ENCODE results near the gene CRTC3. TPM values are rescaled to one million over a fixed set of nuclear protein-coding genes. Genes with fewer than 3 reads are reported as not detected.

Gene CRTC3
- polyA plus RNA-seq, 3 donors from 2014 or later, result 10.9 to 35.3 (median 11.0) TPM

DNA sequence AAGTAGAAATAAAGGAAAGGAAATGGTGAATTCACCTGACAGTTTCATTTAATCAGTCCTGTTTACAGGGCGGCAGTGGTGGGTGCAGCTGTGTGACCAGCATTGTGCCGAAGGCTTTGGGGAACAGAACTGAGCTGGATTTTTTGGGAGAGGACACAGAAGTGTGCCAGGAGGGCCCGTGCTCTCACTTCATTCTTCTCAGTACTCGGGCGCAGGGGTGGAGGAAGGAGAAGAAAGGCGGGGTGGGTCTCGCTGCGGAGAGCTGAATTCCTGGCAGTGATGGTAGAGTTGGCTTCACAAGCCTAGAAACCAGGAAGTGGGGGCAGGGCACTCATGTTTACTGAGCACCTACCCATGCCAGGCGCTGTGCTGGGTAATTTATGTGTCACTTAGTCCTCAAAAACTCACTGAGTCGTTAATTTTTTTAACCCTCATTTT, 64.6 kb downstream of the CRTC3 start:
- H3K27me3 Mint-ChIP-seq (ENCODE audit: low read depth in 3 of 3), result peaks cover 0 to 4% (median 3%) of the 10 kb centered on the region in 3 donors
- peak overlapping the region; percentile 89 to 99 (median 98) for H3K27ac Mint-ChIP-seq
- peaks cover 3 to 7% (median 4%) of the 10 kb centered on the region in 3 donors for H3K36me3 Mint-ChIP-seq
- DNase-seq, result peak; percentile 60 to 68 (median 65)
- peak overlapping the region; percentile 83 to 95 (median 88) for H3K4me3 Mint-ChIP-seq
- no peaks in the 10 kb centered on the region for H3K9me3 Mint-ChIP-seq
- peaks cover 59 to 71% of the 10 kb centered on the region in 2 donors for H3K4me1 Mint-ChIP-seq

DNA sequence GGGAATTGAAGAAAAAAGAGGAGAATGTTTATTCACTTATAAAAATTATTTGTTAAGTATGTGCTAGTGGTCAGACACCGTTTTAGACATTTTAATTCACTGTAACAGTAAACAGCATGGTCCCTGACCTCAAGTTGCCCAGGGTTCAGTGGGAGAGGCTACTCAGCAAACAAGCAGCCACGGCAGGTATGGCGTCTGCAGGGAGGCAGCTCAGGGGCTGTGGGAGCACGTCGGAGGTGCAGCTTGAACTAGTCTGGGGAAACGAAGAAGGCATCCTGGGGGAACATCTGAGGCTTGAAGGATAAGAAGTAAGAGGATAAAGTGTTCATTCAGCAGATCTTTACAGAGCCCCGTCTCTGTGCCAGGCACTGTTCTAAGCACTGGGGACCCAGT, 66.0 kb downstream of the CRTC3 start:
- H3K27ac Mint-ChIP-seq, result peak overlapping the region; percentile 20 to 96 (median 88)
- H3K27me3 Mint-ChIP-seq (ENCODE audit: low read depth in 3 of 3), result peaks cover 0 to 4% (median 3%) of the 10 kb centered on the region in 3 donors
- no peaks in the 10 kb centered on the region for H3K9me3 Mint-ChIP-seq

DNA sequence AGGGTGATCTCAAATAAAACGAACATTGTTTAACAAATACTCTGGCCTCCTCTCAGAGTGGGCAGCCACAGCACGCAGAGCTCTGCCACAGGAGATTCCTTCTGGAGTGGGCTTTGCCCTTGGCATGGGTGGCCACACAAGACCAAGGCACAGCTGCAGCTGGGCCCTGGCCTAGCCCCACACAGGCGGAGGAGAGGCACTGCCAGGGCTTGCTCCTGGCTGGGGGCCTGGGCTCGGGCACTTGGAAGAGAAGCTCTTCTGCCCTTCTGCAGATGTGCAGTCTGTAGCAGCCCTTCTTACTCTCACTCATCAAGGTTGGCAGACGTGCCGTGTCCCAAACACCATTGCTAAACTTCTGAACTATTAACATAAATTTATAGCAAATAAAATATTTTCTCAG, 67.2 kb downstream of the CRTC3 start:
- Mint-ChIP-seq H3K4me1 (peaks cover 58 to 71% of the 10 kb centered on the region in 2 donors), H3K27me3 (ENCODE audit: low read depth in 3 of 3) (peaks cover 0 to 4% (median 3%) of the 10 kb centered on the region in 3 donors), H3K9me3 (no peaks in the 10 kb centered on the region), H3K36me3 (peaks cover 3 to 10% (median 6%) of the 10 kb centered on the region in 3 donors), H3K27ac (peak overlapping the region; percentile 85 to 96 (median 92)), H3K4me3 (peak overlapping the region in 1 of 5 donors; percentile 75)
- no peak for DNase-seq

More for the DNA sequence above, 66.0 kb downstream of the CRTC3 start:
- DNase-seq, result no peak
- Mint-ChIP-seq H3K4me3 (peak overlapping the region in 3 of 5 donors; percentile 7 to 25 (median 12)), H3K36me3 (peaks cover 3 to 6% (median 4%) of the 10 kb centered on the region in 3 donors), H3K4me1 (peaks cover 58 to 73% of the 10 kb centered on the region in 2 donors)

DNA sequence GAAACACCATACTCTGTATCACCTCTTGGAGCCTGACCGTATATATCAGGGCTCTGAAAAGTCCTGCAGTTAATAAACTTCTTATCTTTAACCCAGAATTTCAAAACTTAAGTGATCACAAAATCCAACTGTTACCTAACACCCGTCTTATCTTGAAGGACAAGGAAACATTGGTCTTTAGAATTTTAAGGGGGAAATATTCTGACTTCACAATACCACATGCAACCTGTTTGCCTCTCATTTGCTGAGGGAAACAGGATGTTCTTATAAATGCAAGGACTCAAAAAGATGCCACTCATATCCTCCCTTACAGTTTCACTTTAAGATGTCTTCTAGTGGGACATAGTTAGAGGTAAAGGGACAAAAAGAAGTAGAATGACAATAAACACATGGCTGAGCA, 67.9 kb downstream of the CRTC3 start:
- no peaks in the 10 kb centered on the region for H3K9me3 Mint-ChIP-seq
- peaks cover 0 to 3% (median 2%) of the 10 kb centered on the region in 3 donors for H3K27me3 Mint-ChIP-seq (ENCODE audit: low read depth in 3 of 3)
- peaks cover 3 to 16% (median 8%) of the 10 kb centered on the region in 3 donors for H3K36me3 Mint-ChIP-seq
- peak overlapping the region; percentile 57 to 75 (median 68) for H3K4me3 Mint-ChIP-seq
- peaks cover 58 to 64% of the 10 kb centered on the region in 2 donors for H3K4me1 Mint-ChIP-seq
- peak overlapping the region; percentile 85 to 96 (median 92) for H3K27ac Mint-ChIP-seq
- DNase-seq, result peak; percentile 22 to 35 (median 29)

DNA sequence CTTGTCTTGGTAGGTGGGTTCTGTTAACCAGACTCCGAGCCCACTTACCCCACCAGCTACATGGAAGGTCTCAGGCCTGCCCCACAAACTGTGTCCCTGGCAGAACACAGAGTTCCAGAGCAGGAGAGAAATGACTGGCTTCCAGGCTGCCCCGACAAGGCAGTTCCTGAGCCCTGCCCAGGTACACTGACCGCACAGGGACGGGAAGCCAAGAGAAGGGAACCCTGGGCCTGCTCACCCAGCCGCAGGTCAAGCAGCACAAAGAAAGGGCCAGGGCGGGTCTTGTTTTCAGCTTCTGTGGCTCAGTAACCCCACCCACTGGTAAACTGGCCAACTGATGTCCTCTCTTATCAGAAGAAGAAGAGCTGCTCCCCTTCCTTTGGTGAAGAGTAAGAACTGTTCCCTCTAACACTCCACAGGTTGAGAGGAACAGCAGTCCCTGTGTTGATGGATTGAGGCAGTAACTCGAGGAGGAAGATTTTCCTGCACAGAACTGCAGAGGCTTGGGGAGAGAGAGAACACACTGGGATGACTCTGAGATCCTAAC, 68.4 kb downstream of the CRTC3 start:
- DNase-seq, result peak; percentile 22 to 39 (median 32)

DNA sequence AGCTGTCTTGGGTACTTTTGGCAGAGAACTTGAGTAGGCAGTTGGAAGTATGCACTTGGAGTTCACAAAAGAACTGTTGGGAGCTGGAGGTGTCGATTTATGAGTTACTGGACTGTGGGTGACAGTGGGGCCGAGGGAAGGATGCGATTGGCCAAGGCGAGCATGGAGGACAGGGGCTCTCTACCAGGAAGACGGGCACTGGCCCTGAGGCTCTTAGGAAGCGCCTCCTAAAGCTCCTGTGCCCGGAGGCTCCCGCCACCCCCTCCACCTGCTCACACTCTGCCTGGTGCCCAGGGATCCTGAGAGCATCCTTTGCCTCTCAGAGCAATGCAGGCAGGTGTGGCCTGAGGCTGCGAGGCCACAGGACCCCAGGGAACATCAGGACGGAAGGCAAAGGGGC, 69.0 kb downstream of the CRTC3 start:
- H3K4me3 Mint-ChIP-seq, result peak overlapping the region; percentile 30 to 75 (median 68)

More for the DNA sequence above, 68.4 kb downstream of the CRTC3 start:
- Mint-ChIP-seq H3K4me1 (peaks cover 58 to 63% of the 10 kb centered on the region in 2 donors), H3K36me3 (peaks cover 3 to 16% (median 8%) of the 10 kb centered on the region in 3 donors), H3K27me3 (ENCODE audit: low read depth in 3 of 3) (peaks cover 0 to 3% (median 2%) of the 10 kb centered on the region in 3 donors), H3K27ac (peak overlapping the region; percentile 85 to 96 (median 92)), H3K4me3 (peak overlapping the region; percentile 57 to 75 (median 68)), H3K9me3 (no peaks in the 10 kb centered on the region)

DNA sequence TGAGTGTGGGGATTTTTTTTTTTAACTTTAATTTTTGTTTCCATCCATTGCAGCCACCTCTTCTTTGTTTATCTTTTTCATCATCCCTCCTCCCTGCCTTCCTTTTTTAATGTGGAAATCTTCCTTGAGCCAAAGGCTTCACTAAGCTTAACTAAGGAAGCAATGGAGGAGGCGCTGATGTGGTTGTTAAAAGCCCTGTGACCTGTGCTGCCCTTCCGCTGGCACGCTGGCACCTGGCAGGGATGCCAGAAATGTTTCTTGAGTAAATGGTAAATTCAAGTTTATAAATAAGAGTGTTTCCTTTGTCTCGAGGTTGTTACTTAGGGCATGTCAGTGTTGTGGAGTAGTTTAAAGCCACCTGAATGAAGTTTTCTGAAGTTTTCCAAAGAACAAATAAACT, 69.4 kb downstream of the CRTC3 start:
- Mint-ChIP-seq H3K4me1 (peaks cover 52 to 59% of the 10 kb centered on the region in 2 donors), H3K9me3 (no peaks in the 10 kb centered on the region), H3K27ac (peak overlapping the region; percentile 44 to 96 (median 82)), H3K36me3 (peaks cover 3 to 16% (median 12%) of the 10 kb centered on the region in 3 donors), H3K27me3 (ENCODE audit: low read depth in 3 of 3) (peaks cover 0 to 3% (median 2%) of the 10 kb centered on the region in 3 donors), H3K4me3 (no peak overlapping the region)
- no peak for DNase-seq

More for the DNA sequence above, 69.0 kb downstream of the CRTC3 start:
- DNase-seq, result no peak
- Mint-ChIP-seq H3K27me3 (ENCODE audit: low read depth in 3 of 3) (peaks cover 0 to 3% (median 2%) of the 10 kb centered on the region in 3 donors), H3K9me3 (no peaks in the 10 kb centered on the region), H3K27ac (peak overlapping the region; percentile 85 to 96 (median 92)), H3K36me3 (peaks cover 3 to 16% (median 11%) of the 10 kb centered on the region in 3 donors), H3K4me1 (peaks cover 53 to 59% of the 10 kb centered on the region in 2 donors)

DNA sequence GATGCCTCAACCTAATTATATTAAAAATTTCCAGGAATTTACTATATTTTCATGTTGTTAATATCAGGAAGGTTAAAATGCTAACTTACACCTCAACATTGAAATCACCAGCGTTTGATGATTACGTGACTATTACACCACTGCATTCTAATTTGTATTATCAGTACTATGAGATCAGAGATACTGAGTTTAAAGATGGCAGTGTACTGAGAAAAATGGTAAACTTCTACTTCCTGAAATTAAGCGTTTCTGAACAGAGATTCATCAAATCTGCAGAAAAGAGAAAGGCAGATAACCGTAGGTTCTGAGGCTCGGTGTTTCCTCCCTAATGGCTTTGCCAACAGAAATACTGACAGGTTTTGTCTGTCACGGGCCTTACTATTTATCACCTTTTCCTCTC, 69.9 kb downstream of the CRTC3 start:
- no peak for DNase-seq
- Mint-ChIP-seq H3K36me3 (peaks cover 3 to 16% (median 12%) of the 10 kb centered on the region in 3 donors), H3K27me3 (ENCODE audit: low read depth in 3 of 3) (peaks cover 0 to 2% (median 1%) of the 10 kb centered on the region in 3 donors), H3K4me1 (peaks cover 47 to 57% of the 10 kb centered on the region in 2 donors), H3K27ac (peak overlapping the region in 3 of 6 donors; percentile 44 to 77 (median 53)), H3K4me3 (no peak overlapping the region), H3K9me3 (no peaks in the 10 kb centered on the region)

DNA sequence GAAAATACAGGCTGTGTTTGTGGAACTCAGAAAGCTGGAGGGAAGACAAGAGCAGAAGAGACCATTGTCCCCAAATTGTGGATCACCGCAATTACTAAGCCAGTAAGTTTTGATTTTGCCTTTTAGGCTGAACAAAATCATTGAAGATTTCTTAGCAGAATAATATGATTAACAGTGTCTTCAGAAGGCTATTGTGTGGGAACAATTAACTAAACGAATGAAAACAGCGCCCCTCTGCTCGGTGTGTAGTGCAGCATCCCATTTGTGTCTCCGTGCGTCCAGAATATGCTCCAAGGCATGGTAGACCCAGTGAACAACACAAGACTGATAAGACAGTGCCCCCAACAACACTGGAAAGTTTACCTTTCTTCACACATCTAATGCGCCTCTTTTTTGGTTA, 71.2 kb downstream of the CRTC3 start:
- Mint-ChIP-seq H3K27ac (peak overlapping the region in 1 of 6 donors; percentile 60), H3K4me3 (no peak overlapping the region), H3K9me3 (no peaks in the 10 kb centered on the region), H3K4me1 (peaks cover 36 to 43% of the 10 kb centered on the region in 2 donors), H3K36me3 (peaks cover 9 to 21% (median 11%) of the 10 kb centered on the region in 3 donors), H3K27me3 (ENCODE audit: low read depth in 3 of 3) (no peaks in the 10 kb centered on the region)
- no peak for DNase-seq

DNA sequence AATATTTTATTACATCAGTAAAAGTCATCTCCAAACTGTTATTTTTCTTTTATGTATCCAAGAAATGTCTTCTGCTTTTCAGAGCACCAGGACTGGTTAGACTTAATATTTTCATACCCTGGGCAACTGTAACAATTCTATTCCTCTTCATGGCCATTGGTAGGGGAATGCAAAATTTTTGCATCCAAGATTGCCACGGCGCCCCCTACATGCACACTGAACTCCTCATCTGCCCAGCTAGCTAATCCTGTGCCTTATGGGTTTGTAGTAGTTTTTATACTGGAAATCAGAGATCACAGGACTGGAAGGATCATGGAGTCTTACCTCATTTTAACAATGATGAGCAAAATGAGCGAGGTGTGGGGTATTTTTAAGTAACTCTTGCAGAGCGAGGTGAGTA, 74.2 kb downstream of the CRTC3 start:
- Mint-ChIP-seq H3K36me3 (peaks cover 16 to 29% (median 18%) of the 10 kb centered on the region in 3 donors), H3K9me3 (no peaks in the 10 kb centered on the region), H3K4me1 (peaks cover 10 to 14% of the 10 kb centered on the region in 2 donors), H3K27ac (peak overlapping the region in 2 of 6 donors; percentile 49 to 64), H3K4me3 (no peak overlapping the region), H3K27me3 (ENCODE audit: low read depth in 3 of 3) (no peaks in the 10 kb centered on the region)
- DNase-seq, result peak in 2 of 3 donors; percentile 30 to 34

DNA sequence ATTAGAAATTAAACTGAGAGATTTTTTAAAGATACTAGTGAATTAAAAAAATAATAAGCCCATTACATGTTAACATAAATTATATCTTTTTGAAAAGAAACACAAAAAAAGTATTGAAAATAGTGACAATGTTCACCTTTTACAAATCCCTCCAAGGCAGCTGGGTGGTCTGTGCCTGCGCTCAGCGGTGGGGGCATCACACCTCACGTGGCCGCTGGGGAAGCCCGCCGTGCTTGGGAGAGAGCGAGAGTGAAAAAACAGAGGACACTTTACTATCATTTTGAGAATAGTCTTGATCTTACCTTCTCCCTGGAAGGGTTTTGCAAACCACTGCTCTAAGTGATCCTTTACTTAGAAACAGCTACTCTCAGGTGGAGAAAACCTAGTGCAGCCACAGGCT, 76.9 kb downstream of the CRTC3 start:
- Mint-ChIP-seq H3K36me3 (peaks cover 12 to 40% (median 27%) of the 10 kb centered on the region in 3 donors), H3K27ac (no peak overlapping the region), H3K9me3 (no peaks in the 10 kb centered on the region), H3K4me1 (peaks cover 7 to 9% of the 10 kb centered on the region in 2 donors), H3K27me3 (ENCODE audit: low read depth in 3 of 3) (peaks cover 0 to 2% (median 0%) of the 10 kb centered on the region in 3 donors), H3K4me3 (no peak overlapping the region)
- no peak for DNase-seq

DNA sequence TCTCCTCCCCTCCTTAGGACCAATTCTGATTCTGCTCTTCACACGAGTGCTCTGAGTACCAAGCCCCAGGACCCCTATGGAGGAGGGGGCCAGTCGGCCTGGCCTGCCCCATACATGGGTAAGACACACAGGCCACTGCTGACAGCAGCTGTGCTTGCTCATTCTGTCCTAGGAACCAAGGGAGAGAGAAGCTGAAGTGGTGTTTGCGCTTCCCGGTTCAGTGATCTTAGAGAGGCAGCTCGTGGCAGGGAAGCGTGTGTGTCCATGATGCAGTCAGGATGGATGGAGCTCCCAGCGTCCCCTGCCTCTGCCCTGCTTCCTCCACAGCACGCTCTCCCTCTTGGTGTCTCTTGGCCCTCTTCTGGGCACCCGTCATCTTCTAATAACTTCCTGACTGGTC, 77.6 kb downstream of the CRTC3 start:
- no peaks in the 10 kb centered on the region for H3K9me3 Mint-ChIP-seq
- peaks cover 7 to 9% of the 10 kb centered on the region in 2 donors for H3K4me1 Mint-ChIP-seq
- peaks cover 0 to 2% (median 0%) of the 10 kb centered on the region in 3 donors for H3K27me3 Mint-ChIP-seq (ENCODE audit: low read depth in 3 of 3)
- peak overlapping the region in 4 of 6 donors; percentile 15 to 58 (median 22) for H3K27ac Mint-ChIP-seq
- no peak for DNase-seq
- H3K36me3 Mint-ChIP-seq, result peaks cover 12 to 34% (median 24%) of the 10 kb centered on the region in 3 donors
- no peak overlapping the region for H3K4me3 Mint-ChIP-seq

DNA sequence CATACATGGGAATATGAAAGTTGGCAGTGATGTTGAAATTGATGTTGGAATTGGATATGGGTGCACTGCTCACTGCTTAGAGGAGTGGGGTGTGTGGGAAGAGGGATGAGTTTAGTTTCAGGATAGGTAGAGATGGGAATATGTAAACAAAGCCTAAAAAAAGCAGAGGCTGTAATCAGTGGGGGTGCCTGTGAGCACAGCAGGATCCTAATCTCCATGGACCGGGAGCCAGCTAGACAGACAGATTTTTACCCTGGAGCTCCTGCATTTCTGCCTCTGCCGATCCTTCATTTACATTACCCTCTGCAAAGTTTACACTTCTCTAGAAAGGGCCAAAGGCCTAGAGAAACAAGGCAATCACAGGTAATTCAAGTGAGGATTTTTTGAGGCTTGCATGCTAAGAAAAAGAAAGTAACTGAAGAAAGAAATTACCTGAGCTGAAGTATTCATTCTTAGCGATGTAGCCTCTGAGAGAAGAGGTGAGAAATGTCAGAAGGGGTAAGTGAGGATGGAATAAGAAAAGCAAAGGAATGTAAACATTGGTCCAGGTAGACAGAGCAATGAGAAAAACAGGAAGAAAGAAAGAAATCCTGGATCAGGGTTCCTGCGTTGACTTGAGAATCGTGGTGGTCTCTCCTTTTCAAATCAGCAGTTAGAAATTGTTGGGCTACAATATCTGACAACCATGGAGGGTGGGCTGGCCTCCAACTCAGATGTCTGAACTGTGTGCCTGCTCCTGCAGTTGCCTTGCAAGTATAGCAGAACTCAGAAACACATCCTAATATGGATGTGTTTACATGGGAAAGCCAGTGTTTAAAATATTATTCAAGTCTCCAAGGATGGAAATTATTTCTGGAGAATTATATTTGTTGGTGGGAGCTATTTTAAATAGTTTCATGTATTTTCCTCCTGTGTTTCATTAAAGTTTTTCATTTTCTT, 79.8 kb downstream of the CRTC3 start:
- no peak for DNase-seq
- H3K36me3 Mint-ChIP-seq, result peaks cover 17 to 39% (median 21%) of the 10 kb centered on the region in 3 donors
- no peak overlapping the region for H3K4me3 Mint-ChIP-seq
- H3K4me1 Mint-ChIP-seq, result peaks cover 3 to 7% of the 10 kb centered on the region in 2 donors
- no peaks in the 10 kb centered on the region for H3K9me3 Mint-ChIP-seq
- H3K27me3 Mint-ChIP-seq (ENCODE audit: low read depth in 3 of 3), result peaks cover 0 to 2% (median 0%) of the 10 kb centered on the region in 3 donors
- peak overlapping the region in 1 of 6 donors; percentile 31 for H3K27ac Mint-ChIP-seq
